IMR-90 (cell line): ENCODE data around the gene PYCR2. TPM values are rescaled to one million over a fixed set of nuclear protein-coding genes. Genes with fewer than 3 reads are reported as not detected.
A peak's percentile ranks its signal among the peaks of the same experiment; 100 is the strongest.

Experiments
- ATAC-seq: fragments of 200-7000 bp; cut with Tn5 transposase; 2 replicates; pipeline ENCODE4 v1.9.1; 2020; ENCODE audit warnings: low read depth, mild to moderate bottlenecking, moderate library complexity
- Bru-seq: library from RNA; stranded (reverse); fragments of 400-500 nt; gene quantifications from one replicate; lab custom pipeline; 2021; lab: Mats Ljungman, UMichigan
- BruChase-seq, 2 experiments: library from RNA; stranded (reverse); fragments of 400-500 nt; gene quantifications; one replicate each; lab custom pipeline; 2021; lab: Mats Ljungman, UMichigan
- BruUV-seq: library from RNA; stranded (reverse); fragments of 400-500 nt; replicated peaks from 2 replicates; lab custom pipeline; 2021; lab: Mats Ljungman, UMichigan
- CTCF ChIA-PET: fragments of 300-600 bp; formaldehyde crosslinking; extraction: SDS; loops from one replicate; lab custom pipeline; 2021; ENCODE audit warnings: antibody characterized with exemption; lab: Yijun Ruan, JAX
- POLR2A ChIA-PET: fragments of 300-600 bp; sonication (Branson Sonifier 250); formaldehyde crosslinking; loops from one replicate; lab custom pipeline; 2022; ENCODE audit warnings: antibody characterized with exemption; ENCODE audit not compliant: unreplicated experiment; lab: Charles Lee
- DNase-seq: peaks from one replicate; pipeline ENCODE4 v3.0.0; 2013
- H2AFZ ChIP-seq: replicated peaks from 2 replicates; pipeline ENCODE3; 2013; ENCODE audit warnings: low read length, mild to moderate bottlenecking; ENCODE audit not compliant: poor library complexity
- H2AK5ac ChIP-seq: 2 replicates; pipeline ENCODE4 v1.6.1; 2013; ENCODE audit warnings: low read depth, low read length, inconsistent platforms
- H2AK9ac ChIP-seq: replicated peaks from 2 replicates; pipeline ENCODE3; 2013; ENCODE audit warnings: mild to moderate bottlenecking, low read depth, low read length, moderate library complexity; ENCODE audit not compliant: poor library complexity
- H2BK120ac ChIP-seq: 2 replicates; pipeline ENCODE4 v1.6.1; 2013; ENCODE audit warnings: low read depth, low read length, inconsistent platforms
- H2BK15ac ChIP-seq: 3 replicates; pipeline ENCODE4 v1.6.1; 2013; ENCODE audit warnings: low read depth, low read length, inconsistent platforms
- H2BK20ac ChIP-seq: 2 replicates; pipeline ENCODE4 v1.6.1; 2013; ENCODE audit warnings: low read depth, mild to moderate bottlenecking, inconsistent platforms, low read length, moderate library complexity
- H2BK5ac ChIP-seq: 2 replicates; pipeline ENCODE4 v1.6.1; 2013; ENCODE audit warnings: mild to moderate bottlenecking, low read depth, low read length, inconsistent platforms; ENCODE audit not compliant: poor library complexity, severe bottlenecking
- H3K14ac ChIP-seq: replicated peaks from 2 replicates; pipeline ENCODE4 v1.6.1; 2013; ENCODE audit warnings: low read depth, low read length, inconsistent platforms
- H3K18ac ChIP-seq: 2 replicates; pipeline ENCODE4 v1.6.1; 2013; ENCODE audit warnings: low read depth, low read length, control low read depth
- H3K23ac ChIP-seq: 2 replicates; pipeline ENCODE4 v1.6.1; 2013; ENCODE audit warnings: low read depth, low read length, inconsistent platforms
- H3K27ac ChIP-seq: 2 replicates; pipeline ENCODE4 v1.5.1; 2013; ENCODE audit warnings: mild to moderate bottlenecking, control low read depth, low read length; ENCODE audit not compliant: insufficient read depth
- H3K27me3 ChIP-seq: 2 replicates; pipeline ENCODE4 v1.6.1; 2013; ENCODE audit warnings: low read length; ENCODE audit not compliant: control insufficient read depth, insufficient read depth
- H3K36me3 ChIP-seq: 2 replicates; pipeline ENCODE4 v1.6.1; 2013; ENCODE audit warnings: low read length, mixed read lengths; ENCODE audit not compliant: control insufficient read depth, insufficient read depth
- H3K4ac ChIP-seq: 2 replicates; pipeline ENCODE4 v1.6.1; 2013; ENCODE audit warnings: low read depth, low read length, inconsistent platforms
- H3K4me1 ChIP-seq: 2 replicates; pipeline ENCODE4 v1.6.1; 2013; ENCODE audit warnings: low read length, mixed read lengths; ENCODE audit not compliant: control insufficient read depth, insufficient read depth
- H3K4me2 ChIP-seq: 2 replicates; pipeline ENCODE4 v1.6.1; 2013; ENCODE audit warnings: low read depth, mild to moderate bottlenecking, control low read depth, low read length, moderate library complexity
- H3K4me3 ChIP-seq: 2 replicates; pipeline ENCODE4 v1.5.1; 2013; ENCODE audit warnings: low read depth, mild to moderate bottlenecking, control low read depth, low read length, moderate library complexity; ENCODE audit not compliant: insufficient read depth
- H3K56ac ChIP-seq: 2 replicates; pipeline ENCODE4 v1.6.1; 2013; ENCODE audit warnings: low read length, inconsistent platforms; ENCODE audit not compliant: insufficient read depth; ENCODE audit errors: extremely low read depth
- H3K79me1 ChIP-seq, 2 experiments: 2 replicates each; pipeline ENCODE4 v1.6.1; 2013; ENCODE audit warnings: low read length in 2 of 2, inconsistent platforms in 1 of 2, low read depth in 1 of 2
- H3K9ac ChIP-seq: 2 replicates; pipeline ENCODE4 v1.6.1; 2013; ENCODE audit warnings: low read depth, low read length, control low read depth
- H3K9me1 ChIP-seq: 2 replicates; pipeline ENCODE4 v1.6.1; 2013; ENCODE audit warnings: low read length, inconsistent platforms; ENCODE audit not compliant: insufficient read depth
- H3K9me3 ChIP-seq: 2 replicates; pipeline ENCODE4 v1.6.1; 2013; ENCODE audit warnings: low read length; ENCODE audit not compliant: control insufficient read depth, insufficient read depth
- H4K20me1 ChIP-seq: 2 replicates; pipeline ENCODE4 v1.6.1; 2013; ENCODE audit warnings: low read length, inconsistent platforms; ENCODE audit not compliant: insufficient read depth
- H4K5ac ChIP-seq: 2 replicates; pipeline ENCODE4 v1.6.1; 2013; ENCODE audit warnings: mild to moderate bottlenecking, low read depth, low read length, control low read depth
- H4K8ac ChIP-seq, 2 experiments: 2 replicates each; pipeline ENCODE4 v1.6.1; 2013; ENCODE audit warnings: low read depth in 2 of 2, low read length in 2 of 2, control low read depth in 1 of 2, inconsistent platforms in 1 of 2
- H4K91ac ChIP-seq: 2 replicates; pipeline ENCODE4 v1.6.1; 2013; ENCODE audit warnings: low read depth, low read length, inconsistent platforms; ENCODE audit not compliant: insufficient read depth
- CEBPB ChIP-seq: IDR thresholded peaks from 2 replicates; pipeline ENCODE4 v1.6.1; 2012; ENCODE audit warnings: low read depth, low read length, improper control_type of control experiment
- MAZ ChIP-seq: IDR thresholded peaks from 2 replicates; pipeline ENCODE4 v1.6.1; 2012; ENCODE audit warnings: low read depth, mild to moderate bottlenecking, low read length, improper control_type of control experiment, moderate library complexity, borderline replicate concordance
- MXI1 ChIP-seq: IDR thresholded peaks from 2 replicates; pipeline ENCODE4 v1.6.1; 2012; ENCODE audit warnings: low read depth, mild to moderate bottlenecking, low read length, moderate library complexity, borderline replicate concordance
- NFE2L2 ChIP-seq: fragments of 150-350 bp; IDR thresholded peaks from 2 replicates; pipeline ENCODE4 v1.6.1; 2016; ENCODE audit warnings: low read depth, mild to moderate bottlenecking, low read length
- POLR2A ChIP-seq: IDR thresholded peaks from 2 replicates; pipeline ENCODE4 v1.6.1; 2012; ENCODE audit warnings: mild to moderate bottlenecking, low read depth, low read length
- RAD21 ChIP-seq: IDR thresholded peaks from 2 replicates; pipeline ENCODE4 v1.6.1; 2012; ENCODE audit warnings: low read length, improper control_type of control experiment
- RCOR1 ChIP-seq: IDR thresholded peaks from 2 replicates; pipeline ENCODE4 v1.6.1; 2012; ENCODE audit warnings: mild to moderate bottlenecking, low read length, improper control_type of control experiment; ENCODE audit not compliant: insufficient replicate concordance
- SMC3 ChIP-seq: fragments of 150-350 bp; IDR thresholded peaks from 2 replicates; pipeline ENCODE4 v1.6.1; 2016; ENCODE audit warnings: low read depth, mild to moderate bottlenecking, antibody characterized with exemption, low read length, moderate library complexity
- WGBS, 2 experiments: methylation state at CpG; one replicate each; pipeline versions ENCODE4 v1.1.5 to v1.1.7; 2013; ENCODE audit warnings: missing lambda C conversion rate in 2 of 2; ENCODE audit not compliant: insufficient read length in 1 of 2; ENCODE audit errors: extremely low coverage in 2 of 2; 5-methylcytosine and 5-hydroxymethylcytosine counted together
- dilution Hi-C: fragments of 300-500 bp; cut with HindIII; formaldehyde crosslinking; loops from one replicate; pipeline ENCODE4 v1.14.3; 2018; ENCODE audit warnings: low sequenced_read_pairs; ENCODE audit not compliant: unreplicated experiment
- in situ Hi-C: fragments of 300-500 bp; cut with MboI; formaldehyde crosslinking; loops from 3 replicates; pipeline ENCODE4 v1.14.3; 2019; ENCODE audit warnings: low sequenced_read_pairs, inconsistent platforms, mixed read lengths
- intact Hi-C: fragments of 100-400 bp; cut with micrococcal nuclease; formaldehyde crosslinking; loops from 2 replicates; pipeline ENCODE4 v1.10.0; 2022
- long read RNA-seq: library from polyadenylated mRNA; unstranded; transcript quantifications from one replicate; pipeline ENCODE4 v2.0.0, GENCODE V29; 2021; ENCODE audit not compliant: unreplicated experiment
- polyA plus RNA-seq, 3 experiments: library from polyadenylated mRNA; depleted of rRNA; stranded (reverse); fragments of >200 nt; gene quantifications; 2 replicates each; pipeline ENCODE4 v1.2.3, GENCODE V29; 2012; ENCODE audit warnings: low replicate concordance in 1 of 3
- total RNA-seq: library from RNA; depleted of rRNA; stranded (reverse); fragments of >200 nt; gene quantifications from 2 replicates; pipeline ENCODE4 v1.2.3, GENCODE V29; 2012; rRNA removed
- TF ChIP-seq, protein P1 (sequence below): fragments of 150-350 bp; IDR thresholded peaks from 2 replicates; pipeline ENCODE4 v1.6.1; 2016; ENCODE audit warnings: low read depth, mild to moderate bottlenecking, low read length, moderate library complexity, borderline replicate concordance
- TF ChIP-seq, protein P2 (sequence below): conservative IDR thresholded peaks from 2 replicates; pipeline ENCODE4 v1.5.1; 2012; ENCODE audit warnings: mild to moderate bottlenecking, low read depth, low read length, improper control_type of control experiment

Gene PYCR2
- total RNA-seq: 31.4 and 34.4 TPM in 2 replicates
- polyA plus RNA-seq (2012; rRNA removed): 68.1 and 70.6 TPM in 2 replicates
- polyA plus RNA-seq (2012; cell fraction: cytosol; rRNA removed): 49.7 and 57.5 TPM in 2 replicates
- 64.1 and 126 TPM in 2 replicates for polyA plus RNA-seq (2012; cell fraction: nucleus; rRNA removed; ENCODE audit: low replicate concordance)
- Bru-seq, nascent RNA: percentile 68 among the genes with signal in this experiment
- percentile 78 among the genes with signal in this experiment for BruChase-seq, experiment 1, labeled RNA remaining after a 6-hour chase
- percentile 79 among the genes with signal in this experiment for BruChase-seq, experiment 2, labeled RNA remaining after a 2-hour chase
- long read RNA-seq, transcript PYCR2-201 (7 exons, 1,689 nt): major isoform, 34 of 53 reads
- long read RNA-seq, partial matches to known transcripts: 8 of 53 reads
- long read RNA-seq, other reads (novel, unspliced or antisense): 10 of 53 reads

DNA sequence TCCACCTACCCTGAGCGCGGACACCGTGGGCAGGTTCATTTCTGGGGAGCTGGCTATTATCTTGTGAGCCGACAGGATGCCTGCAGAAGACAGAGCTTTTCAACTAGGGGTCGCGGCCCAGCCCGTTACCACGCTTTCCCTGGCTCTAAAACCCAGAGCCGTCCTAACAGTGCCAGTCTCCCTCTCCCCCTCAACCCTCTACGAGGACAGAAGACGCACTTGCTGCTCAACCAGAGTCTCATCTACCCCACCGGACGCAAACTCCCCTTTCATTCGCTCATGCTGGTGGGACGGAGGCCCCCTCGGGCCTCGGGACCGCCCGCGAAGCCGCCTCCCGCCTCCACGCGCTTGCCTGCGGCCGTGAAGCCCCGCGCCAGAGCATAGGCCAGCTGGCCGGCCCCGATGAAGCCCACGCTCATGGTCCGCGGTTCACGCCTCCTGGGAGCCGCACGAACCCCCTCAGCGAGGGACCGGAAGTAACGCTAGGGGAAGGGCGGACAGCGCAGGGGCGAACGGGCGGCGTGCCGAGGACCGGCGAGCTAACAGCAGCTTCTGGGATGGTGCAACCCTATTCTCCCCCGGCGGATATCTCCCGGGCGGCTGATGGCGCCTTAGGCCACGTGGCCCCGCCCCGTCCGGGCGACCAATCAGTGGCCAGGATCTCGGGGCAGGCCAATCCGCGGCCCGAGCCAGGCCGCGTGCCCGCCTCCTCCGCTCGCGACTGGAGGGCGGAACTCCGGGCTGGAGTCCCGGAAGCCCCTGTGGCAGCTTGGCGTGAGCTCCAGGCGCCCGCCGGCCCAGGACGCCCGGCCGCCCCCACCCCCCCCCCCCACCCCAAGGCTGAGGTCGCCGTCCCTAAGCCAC is at the start of gene PYCR2:
Gene PYCR2, minus strand, starts transcription at position 559 of the 864 bp plus-strand sequence. Its CDS starts 140 bp downstream, at position 419.
- intact Hi-C loops: loop anchor here (5.0 kb wide), 2 partner anchors 53 to 267 kb away; no protein-coding TSS in a partner anchor
- POLR2A ChIA-PET: interaction anchor here (0.6 kb wide), 2 partner anchors 230 to 519 kb away, joined by 4 to 5 read pairs; no protein-coding TSS in a partner anchor
- TF ChIP-seq SMC3: no peak
- TF ChIP-seq, protein P1, sequence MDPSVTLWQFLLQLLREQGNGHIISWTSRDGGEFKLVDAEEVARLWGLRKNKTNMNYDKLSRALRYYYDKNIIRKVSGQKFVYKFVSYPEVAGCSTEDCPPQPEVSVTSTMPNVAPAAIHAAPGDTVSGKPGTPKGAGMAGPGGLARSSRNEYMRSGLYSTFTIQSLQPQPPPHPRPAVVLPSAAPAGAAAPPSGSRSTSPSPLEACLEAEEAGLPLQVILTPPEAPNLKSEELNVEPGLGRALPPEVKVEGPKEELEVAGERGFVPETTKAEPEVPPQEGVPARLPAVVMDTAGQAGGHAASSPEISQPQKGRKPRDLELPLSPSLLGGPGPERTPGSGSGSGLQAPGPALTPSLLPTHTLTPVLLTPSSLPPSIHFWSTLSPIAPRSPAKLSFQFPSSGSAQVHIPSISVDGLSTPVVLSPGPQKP: no peak
- peak; percentile 76; the same call in 1 of the 2 replicates for TF ChIP-seq MXI1
- TF ChIP-seq CEBPB: peak; percentile 94
- TF ChIP-seq POLR2A: peak; percentile 83; the same call in 1 of the 2 replicates
- TF ChIP-seq, protein P2, sequence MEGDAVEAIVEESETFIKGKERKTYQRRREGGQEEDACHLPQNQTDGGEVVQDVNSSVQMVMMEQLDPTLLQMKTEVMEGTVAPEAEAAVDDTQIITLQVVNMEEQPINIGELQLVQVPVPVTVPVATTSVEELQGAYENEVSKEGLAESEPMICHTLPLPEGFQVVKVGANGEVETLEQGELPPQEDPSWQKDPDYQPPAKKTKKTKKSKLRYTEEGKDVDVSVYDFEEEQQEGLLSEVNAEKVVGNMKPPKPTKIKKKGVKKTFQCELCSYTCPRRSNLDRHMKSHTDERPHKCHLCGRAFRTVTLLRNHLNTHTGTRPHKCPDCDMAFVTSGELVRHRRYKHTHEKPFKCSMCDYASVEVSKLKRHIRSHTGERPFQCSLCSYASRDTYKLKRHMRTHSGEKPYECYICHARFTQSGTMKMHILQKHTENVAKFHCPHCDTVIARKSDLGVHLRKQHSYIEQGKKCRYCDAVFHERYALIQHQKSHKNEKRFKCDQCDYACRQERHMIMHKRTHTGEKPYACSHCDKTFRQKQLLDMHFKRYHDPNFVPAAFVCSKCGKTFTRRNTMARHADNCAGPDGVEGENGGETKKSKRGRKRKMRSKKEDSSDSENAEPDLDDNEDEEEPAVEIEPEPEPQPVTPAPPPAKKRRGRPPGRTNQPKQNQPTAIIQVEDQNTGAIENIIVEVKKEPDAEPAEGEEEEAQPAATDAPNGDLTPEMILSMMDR: no peak
- TF ChIP-seq NFE2L2: no peak
- peak; percentile 62; the same call in 1 of the 2 replicates for TF ChIP-seq MAZ
- no peak for TF ChIP-seq RAD21
- TF ChIP-seq RCOR1: no peak

More for the DNA sequence above, at the start of gene PYCR2:
- no peaks in the 10 kb centered on the region for H3K9me3 ChIP-seq
- in situ Hi-C loops: no loop called here
- no peak within 1 kb of the TSS for H2BK20ac ChIP-seq
- H2AK5ac ChIP-seq: peak within 1 kb of the TSS; percentile 29
- WGBS, 2 experiments: 1% methylated on average over 33 of the region's 80 CpGs; no CpG with 5 or more reads in 1 of the 2 experiments
- peak within 1 kb of the TSS; percentile 98 for H2AK9ac ChIP-seq
- peaks cover 17 to 43% of the 10 kb centered on the region in 2 experiments for H3K79me1 ChIP-seq
- H3K4me3 ChIP-seq: peak within 1 kb of the TSS; percentile 63
- H4K8ac ChIP-seq: peak within 1 kb of the TSS; percentile 92 to 100
- peaks cover 6% of the 10 kb centered on the region for H4K20me1 ChIP-seq
- H2BK120ac ChIP-seq: 0 out of 2 replicates have a peak within 1 kb of the TSS, but pooled peaks have one; percentile 0
- H3K4ac ChIP-seq: peak within 1 kb of the TSS; percentile 74
- no peak within 1 kb of the TSS for H2BK15ac ChIP-seq
- peak within 1 kb of the TSS; percentile 93 for H2AFZ ChIP-seq
- peak within 1 kb of the TSS; percentile 54 for H2BK5ac ChIP-seq
- peak within 1 kb of the TSS; percentile 92 for H4K91ac ChIP-seq
- peak within 1 kb of the TSS; percentile 87 for H3K27ac ChIP-seq
- H3K9me1 ChIP-seq: peaks cover 18% of the 10 kb centered on the region
- H3K14ac ChIP-seq: peak within 1 kb of the TSS; percentile 62
- peak within 1 kb of the TSS; percentile 87 for H3K4me2 ChIP-seq
- dilution Hi-C loops: no loop called here
- H4K5ac ChIP-seq: peak within 1 kb of the TSS; percentile 93
- TSS peak; percentile 42 for BruUV-seq
- peak within 1 kb of the TSS; percentile 52 for H3K56ac ChIP-seq
- H3K27me3 ChIP-seq: no peaks in the 10 kb centered on the region
- peaks cover 16% of the 10 kb centered on the region for H3K36me3 ChIP-seq
- peak within 1 kb of the TSS; percentile 48; the same call in 1 of the 2 replicates for H3K18ac ChIP-seq
- ATAC-seq (peak; percentile 98), DNase-seq (peak; percentile 96)
- H3K4me1 ChIP-seq: peaks cover 5% of the 10 kb centered on the region; the same call in 1 of the 2 replicates
- CTCF ChIA-PET: interaction anchor here (0.6 to 1.3 kb wide), 2 partner anchors 70 to 449 kb away, joined by 6 to 8 read pairs; no protein-coding TSS in a partner anchor
- H3K23ac ChIP-seq: peak within 1 kb of the TSS; percentile 57; the same call in 1 of the 2 replicates
- peak within 1 kb of the TSS; percentile 89 for H3K9ac ChIP-seq
